ENCODE data around the gene PACSIN1.
"Not testable (repeated sequence)": the region's sequence is repeated elsewhere in the genome, so short reads cannot be mapped to it uniquely, and the experiment has no call there.

PACSIN1 gene

DNA sequence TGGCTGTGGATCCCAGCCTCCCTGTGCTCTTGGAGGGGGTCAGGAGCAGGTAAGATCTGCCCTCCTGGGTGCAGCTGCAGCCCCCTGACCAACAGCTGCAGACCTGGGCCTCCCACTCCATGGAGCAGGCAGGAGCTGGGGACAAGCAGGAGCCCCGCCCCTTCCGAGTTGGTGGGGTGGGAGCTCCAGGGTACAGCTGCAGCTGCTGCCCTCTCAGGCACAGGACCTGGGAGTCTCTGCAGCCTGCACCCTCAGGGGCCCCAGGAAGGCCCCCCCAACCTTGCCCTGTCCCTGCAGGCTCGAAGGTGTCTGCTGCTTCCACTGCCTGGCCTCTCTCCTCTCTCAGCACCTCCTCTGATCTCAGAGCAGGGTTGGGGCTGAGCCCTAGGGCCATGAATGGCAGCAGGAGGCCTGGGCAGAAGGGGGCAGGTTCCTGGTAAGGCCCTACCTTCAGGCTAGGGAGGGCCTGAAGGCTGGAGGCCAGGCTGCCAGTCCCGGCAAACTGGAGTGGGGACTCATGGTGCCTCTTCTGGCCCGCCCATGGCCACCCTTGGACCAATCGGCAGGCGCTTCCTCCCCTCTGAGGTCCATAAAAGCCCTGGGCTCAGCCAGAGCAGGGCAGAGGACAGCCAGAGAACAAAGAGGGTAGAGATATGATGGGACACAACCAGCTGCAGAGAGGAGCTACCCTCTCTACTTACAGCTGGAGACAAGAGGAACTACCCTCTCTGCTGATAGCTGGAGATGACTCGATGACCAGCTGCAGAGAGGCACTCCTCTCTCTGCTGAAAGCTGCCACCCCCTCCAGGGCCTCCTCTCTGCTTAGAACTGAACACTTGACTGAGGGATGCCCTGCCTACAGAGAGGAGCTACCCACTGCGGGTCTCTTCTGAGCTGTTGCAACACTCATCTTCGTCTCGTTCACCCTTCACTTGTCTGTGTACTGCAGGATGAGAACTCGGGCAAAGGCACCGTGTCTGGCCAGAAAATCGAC lies 7.8 kb upstream of the PACSIN1 start:
- DNase-seq (ENCODE audit: low spot score) = no peak

DNA sequence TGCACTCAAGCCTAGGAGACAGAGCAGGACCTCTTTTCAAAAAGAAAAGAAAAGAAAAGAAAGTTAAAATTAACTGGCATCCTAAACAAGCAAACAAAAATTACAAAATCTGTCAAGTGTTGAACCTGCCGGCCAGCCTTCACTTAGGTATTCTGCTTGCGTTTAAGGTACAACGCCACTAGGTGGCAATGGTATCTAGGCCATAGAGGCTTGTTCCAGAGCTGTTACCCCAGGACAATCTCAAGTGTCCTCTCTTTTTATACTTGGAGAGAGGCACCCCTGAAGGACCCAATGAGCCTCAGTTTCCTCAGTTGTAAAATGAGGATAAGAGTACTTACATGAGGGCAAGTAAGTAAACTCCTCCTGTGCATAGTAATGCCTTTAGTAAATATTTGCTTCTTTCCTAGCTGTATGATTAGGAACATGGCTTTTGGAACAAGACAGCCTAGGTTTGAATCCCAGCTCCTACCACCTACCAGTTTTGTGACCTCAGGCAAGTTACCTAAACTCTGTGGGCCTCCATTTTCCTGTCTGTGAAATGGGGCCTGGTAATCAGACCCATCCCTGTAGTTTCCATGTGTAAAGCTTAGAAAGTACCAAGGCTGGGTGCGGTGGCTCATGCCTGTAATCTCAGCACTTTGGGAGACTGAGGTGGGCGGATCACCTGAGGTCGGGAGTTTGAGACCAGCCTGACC lies 5.8 kb upstream of the PACSIN1 start:
- peak; percentile 58 for DNase-seq (ENCODE audit: low spot score)

DNA sequence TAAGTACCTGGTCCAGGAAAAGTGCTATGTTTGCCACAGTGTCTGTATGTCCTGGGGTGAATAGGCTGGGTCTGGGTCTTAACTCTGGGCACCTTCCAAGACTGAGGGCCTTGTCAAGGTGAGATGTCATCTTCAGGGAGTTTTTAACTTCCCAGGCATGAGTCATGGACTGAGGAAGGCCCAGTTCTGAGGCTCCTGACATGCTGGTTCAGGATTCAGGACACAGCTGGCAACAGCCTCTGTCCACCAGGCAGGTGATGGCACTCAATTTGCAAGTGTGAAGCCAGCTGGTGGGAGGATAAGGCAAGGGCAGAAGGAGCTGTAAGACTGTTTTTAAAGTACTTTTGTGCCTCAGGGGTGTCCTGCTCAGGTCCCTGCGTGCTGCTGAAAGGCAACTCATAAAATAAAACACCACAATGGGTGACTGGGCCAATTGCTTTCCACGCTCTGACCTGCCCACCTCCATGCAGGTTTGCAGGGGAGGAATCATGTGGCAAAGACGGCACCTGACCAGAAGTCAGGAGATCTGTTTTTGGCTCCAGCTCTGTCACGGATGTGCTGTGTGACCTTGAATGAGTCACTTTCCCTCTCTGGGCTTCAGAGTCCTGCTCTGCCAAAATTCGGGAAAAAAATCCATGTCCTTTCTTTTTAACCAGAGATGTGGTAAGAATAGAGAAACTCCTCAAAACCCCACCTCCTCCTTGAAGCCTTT lies 4.9 kb upstream of the PACSIN1 start:
- DNase-seq (ENCODE audit: low spot score) = no peak

GRCh38 chr6:34462010-34462409 lies 3.9 kb upstream of the PACSIN1 start:
- DNase-seq (ENCODE audit: low spot score) = no peak

GRCh38 chr6:34462551-34462971 lies 3.3 kb upstream of the PACSIN1 start:
- no peak for DNase-seq (ENCODE audit: low spot score)

GRCh38 chr6:34463299-34463698 lies 2.6 kb upstream of the PACSIN1 start:
- no peak for DNase-seq (ENCODE audit: low spot score)

GRCh38 chr6:34463849-34464248 lies 2.0 kb upstream of the PACSIN1 start:
- no peak for DNase-seq (ENCODE audit: low spot score)

DNA sequence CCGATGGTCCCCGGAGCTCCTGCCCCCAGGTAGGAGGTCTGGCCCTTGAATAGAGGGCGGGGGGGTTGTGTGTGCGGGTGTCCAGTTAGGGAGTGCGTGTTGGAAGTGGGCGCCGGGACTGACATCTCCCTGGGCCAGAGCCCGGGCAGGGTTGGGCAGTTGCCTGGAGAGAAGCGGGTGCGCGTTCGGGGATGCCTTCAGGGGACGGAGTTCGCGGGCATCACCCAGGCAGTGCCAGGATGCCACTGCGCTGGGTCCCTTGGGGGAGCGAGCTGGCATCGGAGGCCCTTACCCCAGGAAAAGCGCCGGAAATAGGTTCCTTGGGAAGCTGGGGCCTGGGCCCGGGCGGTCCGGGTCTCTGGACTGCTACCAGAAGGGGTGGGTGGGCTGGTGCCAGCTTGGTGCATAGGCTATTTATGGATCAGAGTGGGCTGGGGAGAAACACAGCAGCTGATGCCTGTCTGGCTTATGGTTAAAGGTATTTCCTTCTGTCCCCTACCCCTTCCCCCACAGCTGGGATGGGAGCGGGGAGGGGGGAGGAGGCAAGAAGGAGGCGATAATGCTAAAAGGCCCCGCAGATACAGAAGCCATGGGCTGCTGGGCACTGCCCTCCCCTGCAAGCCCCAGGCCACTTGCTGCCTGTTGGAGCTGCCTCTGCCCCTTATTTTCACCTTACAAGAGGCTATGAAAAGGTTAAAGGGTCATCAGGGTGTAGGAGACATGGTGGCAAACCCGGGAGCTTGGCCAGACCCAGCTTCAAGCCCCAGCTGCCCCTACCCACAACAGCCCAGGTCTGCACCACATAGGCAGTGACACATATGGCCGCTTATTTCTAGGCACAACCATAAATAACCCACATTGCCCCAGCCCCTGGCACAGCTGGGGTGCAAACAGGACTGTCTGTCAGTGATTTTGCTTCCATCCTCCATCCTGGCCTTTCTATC lies 638 bp downstream of the PACSIN1 start:
- no peak for DNase-seq (ENCODE audit: low spot score)

GRCh38 chr6:34468378-34468892 lies 2.6 kb downstream of the PACSIN1 start:
- peak; percentile 66 for DNase-seq (ENCODE audit: low spot score)

DNA sequence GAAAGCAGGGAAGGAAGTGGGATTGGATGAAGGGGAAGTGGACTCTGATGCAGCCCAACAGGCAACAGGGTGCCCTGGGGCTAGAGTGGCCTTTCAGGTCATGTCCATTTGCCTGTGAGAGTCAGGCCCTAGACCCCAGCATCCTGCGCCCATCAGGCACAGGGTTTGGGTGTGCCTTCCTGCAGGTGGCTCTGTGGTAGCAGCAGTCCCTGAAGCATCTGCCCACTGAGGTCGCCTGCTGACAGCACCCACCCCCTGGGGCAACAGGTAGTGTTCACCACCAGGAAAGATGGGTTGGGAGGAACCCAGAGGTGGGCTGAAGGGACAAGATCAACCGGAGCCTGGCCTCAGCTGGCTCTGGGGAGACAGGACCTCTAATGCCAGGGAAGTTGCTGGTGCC lies 3.6 kb downstream of the PACSIN1 start:
- no peak for DNase-seq (ENCODE audit: low spot score)

DNA sequence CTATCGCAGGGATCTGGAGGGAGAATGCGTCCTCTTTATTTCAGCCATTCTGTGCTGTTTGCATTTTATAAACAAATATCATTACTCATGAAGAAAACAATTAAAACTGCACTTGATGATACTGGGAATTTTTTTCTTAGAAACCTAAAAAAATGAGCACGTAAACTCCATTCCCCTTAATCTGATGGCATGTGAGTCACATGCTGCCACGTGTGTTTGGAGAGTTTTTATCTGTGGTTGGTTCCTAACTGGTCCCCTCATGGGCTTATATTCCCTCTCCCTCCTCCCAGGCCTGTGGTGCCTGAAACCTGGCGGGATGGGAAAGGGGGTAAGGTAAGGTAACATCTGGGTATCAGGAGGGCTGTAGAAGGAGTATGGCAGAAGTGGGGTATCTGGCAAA lies 6.5 kb downstream of the PACSIN1 start:
- DNase-seq (ENCODE audit: low spot score) = no peak

DNA sequence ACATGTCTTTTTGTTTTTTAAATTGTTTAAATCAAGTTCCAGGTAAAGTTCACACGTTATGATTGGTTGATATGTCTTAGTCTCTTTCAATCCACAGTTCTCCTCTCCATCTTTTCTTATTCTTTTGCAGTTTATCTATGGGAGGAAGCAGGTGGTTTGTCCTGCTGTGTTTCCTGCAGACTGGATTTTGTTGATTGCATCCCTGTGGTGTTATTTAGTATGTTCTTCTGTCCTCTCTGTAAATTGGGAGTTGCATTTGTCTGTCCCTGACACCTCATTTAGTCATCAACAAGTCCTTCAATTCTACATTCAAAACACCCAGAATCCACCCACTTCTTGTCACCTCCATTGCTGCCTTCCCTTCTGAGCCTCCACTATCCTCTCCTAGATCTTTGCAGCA lies 8.1 kb downstream of the PACSIN1 start:
- no peak for DNase-seq (ENCODE audit: low spot score)

- DNase-seq (ENCODE audit: low spot score) = no peak
These were observed 8.9 kb downstream of the PACSIN1 start for GRCh38 chr6:34474754-34475153.

- DNase-seq (ENCODE audit: low spot score) = no peak
These were observed 9.4 kb downstream of the PACSIN1 start for GRCh38 chr6:34475238-34475682.

GRCh38 chr6:34475767-34476328 lies 10.0 kb downstream of the PACSIN1 start:
- DNase-seq (ENCODE audit: low spot score) = no peak

DNA sequence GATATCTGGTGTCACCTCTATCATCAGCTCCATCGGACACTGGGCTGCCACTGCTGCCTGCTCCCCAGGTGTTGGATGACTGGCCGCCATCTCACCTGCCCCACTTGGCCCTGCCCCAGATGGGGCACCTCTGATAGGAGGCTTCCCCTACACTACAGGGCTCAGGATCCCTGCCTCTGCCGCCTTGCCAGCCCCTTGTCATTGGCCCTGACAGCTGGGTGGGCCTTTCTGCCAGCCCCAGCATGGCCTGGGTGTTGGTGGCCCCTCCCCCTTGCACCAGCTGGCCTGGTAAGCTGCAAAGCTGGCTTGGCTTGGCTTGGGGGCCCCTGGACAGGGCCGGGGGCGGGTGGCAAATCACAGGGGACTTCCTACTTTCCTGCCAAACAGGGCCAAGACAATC lies 10.6 kb downstream of the PACSIN1 start:
- DNase-seq (ENCODE audit: low spot score) = no peak

DNA sequence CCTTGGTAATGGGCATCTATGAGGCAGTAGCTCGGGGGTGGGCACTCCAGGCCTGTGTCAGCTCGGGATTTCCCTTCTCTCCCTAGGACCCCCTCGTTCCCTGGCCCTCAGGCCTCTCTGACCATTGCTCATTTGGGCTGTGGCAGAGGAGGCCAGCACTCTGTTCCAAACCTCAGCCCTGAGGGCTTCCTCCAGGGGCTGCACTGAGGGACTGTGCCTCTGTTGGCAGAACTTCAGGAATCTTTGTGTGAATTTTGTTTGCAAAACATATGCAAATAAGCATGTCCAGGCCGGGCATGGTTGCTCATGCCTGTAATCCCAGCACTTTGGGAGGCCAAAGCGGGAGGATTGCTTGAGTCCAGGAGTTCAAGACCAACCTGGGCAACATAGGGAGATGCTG lies 11.0 kb downstream of the PACSIN1 start:
- no peak for DNase-seq (ENCODE audit: low spot score)

- no peak for DNase-seq (ENCODE audit: low spot score)
These were observed 12.9 kb downstream of the PACSIN1 start for GRCh38 chr6:34478796-34479195.

GRCh38 chr6:34483781-34484180 lies 17.9 kb downstream of the PACSIN1 start:
- DNase-seq (ENCODE audit: low spot score) = not testable (repeated sequence)

DNA sequence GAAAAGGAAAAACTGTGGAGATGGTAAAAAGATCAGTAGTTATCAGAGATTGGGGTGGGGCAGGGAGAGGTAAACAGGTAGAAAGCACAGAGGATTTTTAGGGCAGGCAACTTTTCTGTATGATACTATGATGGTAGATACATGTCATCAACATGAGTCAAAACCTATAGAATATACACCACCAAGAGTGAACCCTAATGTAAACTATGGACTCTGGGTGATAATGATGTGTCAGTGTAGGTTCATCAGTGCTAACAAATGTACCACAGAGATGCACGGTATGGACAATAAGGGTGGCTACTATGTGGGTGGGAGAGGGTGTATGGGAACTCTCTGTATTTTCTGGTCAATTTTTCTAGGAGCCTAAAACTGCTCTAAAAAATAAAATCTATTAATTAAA lies 18.5 kb downstream of the PACSIN1 start:
- no peak for DNase-seq (ENCODE audit: low spot score)

GRCh38 chr6:34484899-34485298 lies 19.0 kb downstream of the PACSIN1 start:
- DNase-seq (ENCODE audit: low spot score) = peak; percentile 68

Measured in germinal center (tissue), 1 donor.